BLaER1 (cell line): ENCODE results near the gene LIPA.

Experiments used
- H3K27ac ChIP-seq: shearing (Covaris generic); formaldehyde crosslinking; 2 replicates; pipeline ENCODE4 v1.8.1; 2022
- H3K27me3 ChIP-seq: shearing (Covaris generic); formaldehyde crosslinking; 2 replicates; pipeline ENCODE4 v1.8.1; 2022
- H3K36me3 ChIP-seq: shearing (Covaris generic); formaldehyde crosslinking; 2 replicates; pipeline ENCODE4 v1.8.1; 2022
- H3K4me1 ChIP-seq: shearing (Covaris generic); formaldehyde crosslinking; 2 replicates; pipeline ENCODE4 v1.8.1; 2022
- H3K4me2 ChIP-seq: shearing (Covaris generic); formaldehyde crosslinking; 2 replicates; pipeline ENCODE4 v1.8.1; 2022
- H3K4me3 ChIP-seq: shearing (Covaris generic); formaldehyde crosslinking; 2 replicates; pipeline ENCODE4 v1.8.1; 2022
- H3K9ac ChIP-seq: shearing (Covaris generic); formaldehyde crosslinking; 2 replicates; pipeline ENCODE4 v1.8.1; 2022
- H3K9me3 ChIP-seq: shearing (Covaris generic); formaldehyde crosslinking; 2 replicates; pipeline ENCODE4 v1.8.1; 2022
- H4K20me1 ChIP-seq: shearing (Covaris generic); formaldehyde crosslinking; 2 replicates; pipeline ENCODE4 v1.8.1; 2022
- Cebpa-rat ChIP-seq: shearing (Covaris generic); IDR thresholded peaks from 2 replicates; pipeline ENCODE4 v1.8.1; 2022

LIPA gene

DNA sequence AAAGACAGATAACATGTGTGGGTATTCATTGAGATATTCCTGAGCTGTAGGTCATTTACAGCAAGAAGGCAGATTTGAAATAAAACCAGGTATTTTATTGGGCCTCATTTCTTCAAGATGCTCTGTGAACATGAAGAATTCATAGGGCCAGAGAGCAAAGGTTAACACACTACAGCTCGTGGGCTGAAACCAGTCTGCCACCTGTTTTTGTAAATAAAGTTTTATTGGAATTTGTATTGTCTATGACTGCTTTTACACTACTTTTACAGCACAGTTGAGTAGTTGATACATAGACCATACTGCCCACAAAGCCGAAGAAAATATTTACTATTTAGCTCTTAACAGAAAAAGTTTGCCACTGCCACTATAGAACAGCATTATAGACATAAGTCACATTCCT, 22.1 kb upstream of the LIPA start:
- no peak overlapping the region for H3K9ac ChIP-seq
- H3K4me3 ChIP-seq: no peak overlapping the region
- no peaks in the 10 kb centered on the region for H3K36me3 ChIP-seq
- TF ChIP-seq Cebpa-rat: no peak
- H4K20me1 ChIP-seq: no peaks in the 10 kb centered on the region
- H3K4me2 ChIP-seq: no peak overlapping the region
- no peaks in the 10 kb centered on the region for H3K9me3 ChIP-seq
- no peak overlapping the region for H3K27ac ChIP-seq
- H3K27me3 ChIP-seq: no peaks in the 10 kb centered on the region
- H3K4me1 ChIP-seq: no peaks in the 10 kb centered on the region

DNA sequence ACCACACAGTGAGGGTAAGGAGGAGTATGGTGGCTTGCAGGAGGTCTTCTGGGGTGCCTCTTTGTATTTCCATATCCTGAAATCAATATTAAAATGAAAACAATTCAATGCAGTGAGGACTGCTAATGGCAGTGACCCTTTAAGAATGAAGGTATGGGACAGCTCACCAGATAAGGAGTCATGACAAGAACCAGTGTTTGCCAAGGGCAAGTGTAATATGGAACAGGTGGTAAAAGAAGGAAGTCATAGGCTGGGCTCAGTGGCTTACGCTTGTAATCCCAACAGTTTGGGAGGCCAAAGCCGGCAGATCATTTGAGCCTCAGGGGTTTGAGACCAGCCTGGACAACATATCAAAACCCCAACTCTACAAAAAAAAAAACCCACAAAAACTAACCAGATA, 20.0 kb upstream of the LIPA start:
- no peak for TF ChIP-seq Cebpa-rat
- Histone ChIP-seq H3K9ac (no peak overlapping the region), H3K4me2 (no peak overlapping the region), H3K27me3 (no peaks in the 10 kb centered on the region), H3K4me3 (no peak overlapping the region), H3K9me3 (no peaks in the 10 kb centered on the region), H3K4me1 (no peaks in the 10 kb centered on the region), H3K27ac (no peak overlapping the region), H3K36me3 (no peaks in the 10 kb centered on the region), H4K20me1 (no peaks in the 10 kb centered on the region)

GRCh38 chr10:89270153-89270483, 18.5 kb upstream of the LIPA start:
- H4K20me1 ChIP-seq: no peaks in the 10 kb centered on the region
- H3K4me3 ChIP-seq: no peak overlapping the region
- no peak overlapping the region for H3K9ac ChIP-seq
- no peak overlapping the region for H3K27ac ChIP-seq
- no peaks in the 10 kb centered on the region for H3K9me3 ChIP-seq
- no peaks in the 10 kb centered on the region for H3K4me1 ChIP-seq
- H3K4me2 ChIP-seq: no peak overlapping the region
- TF ChIP-seq Cebpa-rat: no peak
- no peaks in the 10 kb centered on the region for H3K27me3 ChIP-seq
- H3K36me3 ChIP-seq: no peaks in the 10 kb centered on the region

GRCh38 chr10:89269433-89270152, 18.0 kb upstream of the LIPA start:
- Histone ChIP-seq H3K4me3 (no peak overlapping the region), H4K20me1 (no peaks in the 10 kb centered on the region), H3K9me3 (peaks cover 5% of the 10 kb centered on the region), H3K36me3 (no peaks in the 10 kb centered on the region), H3K27me3 (no peaks in the 10 kb centered on the region), H3K4me2 (no peak overlapping the region), H3K27ac (no peak overlapping the region), H3K4me1 (no peaks in the 10 kb centered on the region), H3K9ac (no peak overlapping the region)
- TF ChIP-seq Cebpa-rat: no peak

DNA sequence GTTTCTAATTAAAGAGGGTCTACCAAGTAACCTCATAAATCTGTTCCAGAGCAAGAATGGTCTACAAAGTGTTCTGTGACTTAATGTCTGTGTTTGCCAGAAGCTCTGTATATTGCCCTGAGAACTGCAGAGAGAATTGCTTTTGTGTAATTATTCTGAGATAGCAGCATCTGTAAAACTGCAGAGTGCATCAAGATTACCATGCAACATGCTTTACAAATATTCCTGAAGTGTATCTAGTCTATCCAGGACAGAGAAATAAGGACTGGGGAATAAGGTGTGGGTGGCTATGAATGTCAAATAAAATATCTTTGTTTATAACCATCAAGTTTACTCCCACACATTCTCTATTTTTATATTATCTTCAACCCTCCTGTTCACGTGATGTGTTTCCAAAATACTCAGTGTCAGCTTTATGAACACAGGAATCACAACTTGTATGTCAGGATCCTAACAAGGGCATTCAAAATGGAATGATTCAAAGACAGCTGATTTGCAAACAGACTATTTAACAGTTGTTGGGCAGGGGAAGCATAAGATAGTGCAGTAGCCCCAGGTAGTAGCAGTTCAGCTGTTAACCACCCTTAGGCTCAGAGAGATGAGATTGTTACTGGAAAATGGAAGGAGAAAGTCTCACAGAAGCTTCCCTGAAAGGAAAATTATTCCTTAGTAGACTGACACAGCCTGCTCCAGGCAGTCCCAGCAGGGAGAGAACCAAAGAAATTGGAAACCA, 15.3 kb upstream of the LIPA start:
- H3K4me2 ChIP-seq: no peak overlapping the region
- no peaks in the 10 kb centered on the region for H3K36me3 ChIP-seq
- H3K4me1 ChIP-seq: no peaks in the 10 kb centered on the region
- TF ChIP-seq Cebpa-rat: no peak
- no peaks in the 10 kb centered on the region for H3K27me3 ChIP-seq
- peaks cover 17% of the 10 kb centered on the region for H3K9me3 ChIP-seq
- no peak overlapping the region for H3K4me3 ChIP-seq
- no peaks in the 10 kb centered on the region for H4K20me1 ChIP-seq
- no peak overlapping the region for H3K9ac ChIP-seq
- H3K27ac ChIP-seq: no peak overlapping the region

DNA sequence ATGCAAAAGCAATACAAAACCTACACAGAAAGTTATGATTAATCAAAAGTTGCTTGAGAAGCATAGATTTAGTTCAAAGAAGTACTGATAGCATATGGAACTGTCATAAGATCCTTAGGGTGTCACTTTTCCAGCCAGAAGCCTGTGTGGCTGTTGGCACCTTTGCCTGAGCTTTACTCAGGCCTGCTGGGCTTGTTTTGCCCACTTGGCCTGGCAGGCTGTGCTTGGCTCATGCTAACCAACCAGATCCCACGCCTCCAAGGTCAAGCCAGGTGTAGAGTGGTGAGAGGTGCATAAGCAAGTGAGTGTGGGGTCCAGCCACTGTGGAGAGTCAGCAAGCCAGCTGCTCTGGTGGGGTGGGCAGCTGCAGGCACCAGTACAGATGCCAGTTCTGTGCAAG, 12.0 kb upstream of the LIPA start:
- Histone ChIP-seq H3K36me3 (no peaks in the 10 kb centered on the region), H4K20me1 (no peaks in the 10 kb centered on the region), H3K27ac (no peak overlapping the region), H3K9ac (no peak overlapping the region), H3K4me2 (no peak overlapping the region), H3K4me3 (no peak overlapping the region), H3K27me3 (no peaks in the 10 kb centered on the region), H3K9me3 (peaks cover 17% of the 10 kb centered on the region), H3K4me1 (no peaks in the 10 kb centered on the region)
- TF ChIP-seq Cebpa-rat: no peak

GRCh38 chr10:89263091-89263490, 11.5 kb upstream of the LIPA start:
- no peak for TF ChIP-seq Cebpa-rat
- peaks cover 17% of the 10 kb centered on the region for H3K9me3 ChIP-seq
- H3K9ac ChIP-seq: no peak overlapping the region
- H3K27ac ChIP-seq: no peak overlapping the region
- H3K4me3 ChIP-seq: no peak overlapping the region
- no peaks in the 10 kb centered on the region for H3K27me3 ChIP-seq
- H3K4me2 ChIP-seq: no peak overlapping the region
- H3K36me3 ChIP-seq: no peaks in the 10 kb centered on the region
- no peaks in the 10 kb centered on the region for H3K4me1 ChIP-seq
- H4K20me1 ChIP-seq: no peaks in the 10 kb centered on the region

- H3K4me1 ChIP-seq: no peaks in the 10 kb centered on the region
- H4K20me1 ChIP-seq: no peaks in the 10 kb centered on the region
- H3K4me2 ChIP-seq: no peak overlapping the region
- peaks cover 17% of the 10 kb centered on the region for H3K9me3 ChIP-seq
- no peaks in the 10 kb centered on the region for H3K36me3 ChIP-seq
- H3K27me3 ChIP-seq: no peaks in the 10 kb centered on the region
- H3K9ac ChIP-seq: no peak overlapping the region
- no peak overlapping the region for H3K27ac ChIP-seq
- no peak for TF ChIP-seq Cebpa-rat
- H3K4me3 ChIP-seq: no peak overlapping the region
Observed at GRCh38 chr10:89262086-89263051, 10.8 kb upstream of the LIPA start.

GRCh38 chr10:89258881-89259280, 7.3 kb upstream of the LIPA start:
- no peaks in the 10 kb centered on the region for H4K20me1 ChIP-seq
- no peaks in the 10 kb centered on the region for H3K36me3 ChIP-seq
- no peak overlapping the region for H3K4me2 ChIP-seq
- peaks cover 26% of the 10 kb centered on the region for H3K9me3 ChIP-seq
- TF ChIP-seq Cebpa-rat: no peak
- no peaks in the 10 kb centered on the region for H3K27me3 ChIP-seq
- H3K9ac ChIP-seq: no peak overlapping the region
- no peaks in the 10 kb centered on the region for H3K4me1 ChIP-seq
- H3K27ac ChIP-seq: no peak overlapping the region
- H3K4me3 ChIP-seq: no peak overlapping the region

DNA sequence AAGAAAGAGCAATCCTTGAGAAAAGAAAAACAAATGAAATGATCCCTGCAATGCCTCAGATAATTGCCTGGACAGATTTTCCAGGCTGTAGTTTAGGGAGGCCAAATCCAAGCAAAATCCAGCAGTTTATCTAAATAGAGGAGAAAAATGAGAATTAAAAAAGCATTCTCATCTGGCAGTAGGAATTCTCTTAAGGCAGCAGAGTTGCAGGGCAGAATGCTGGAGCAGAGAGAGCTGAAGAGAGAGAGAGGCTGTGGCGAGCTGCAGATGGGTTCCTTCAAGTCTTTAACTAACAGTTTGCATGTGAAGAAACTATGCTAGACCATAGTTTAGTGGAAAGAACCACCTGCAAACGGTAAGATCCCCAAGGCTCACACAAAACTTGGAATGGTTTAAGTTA, 6.0 kb upstream of the LIPA start:
- H3K9me3 ChIP-seq: peaks cover 35% of the 10 kb centered on the region
- no peak overlapping the region for H3K9ac ChIP-seq
- H3K36me3 ChIP-seq: no peaks in the 10 kb centered on the region
- no peak overlapping the region for H3K4me2 ChIP-seq
- no peak overlapping the region for H3K27ac ChIP-seq
- H3K4me3 ChIP-seq: no peak overlapping the region
- TF ChIP-seq Cebpa-rat: no peak
- no peaks in the 10 kb centered on the region for H3K27me3 ChIP-seq
- no peaks in the 10 kb centered on the region for H4K20me1 ChIP-seq
- no peaks in the 10 kb centered on the region for H3K4me1 ChIP-seq
